Measurements from ENCODE around the gene PCDH17. TPM values are rescaled to one million over a fixed set of nuclear protein-coding genes. Genes with fewer than 3 reads are reported as not detected.

The PCDH17 gene
- total and polyA plus RNA-seq, 2 experiments from 2014 or later: 3.2 to 10.3 TPM

DNA sequence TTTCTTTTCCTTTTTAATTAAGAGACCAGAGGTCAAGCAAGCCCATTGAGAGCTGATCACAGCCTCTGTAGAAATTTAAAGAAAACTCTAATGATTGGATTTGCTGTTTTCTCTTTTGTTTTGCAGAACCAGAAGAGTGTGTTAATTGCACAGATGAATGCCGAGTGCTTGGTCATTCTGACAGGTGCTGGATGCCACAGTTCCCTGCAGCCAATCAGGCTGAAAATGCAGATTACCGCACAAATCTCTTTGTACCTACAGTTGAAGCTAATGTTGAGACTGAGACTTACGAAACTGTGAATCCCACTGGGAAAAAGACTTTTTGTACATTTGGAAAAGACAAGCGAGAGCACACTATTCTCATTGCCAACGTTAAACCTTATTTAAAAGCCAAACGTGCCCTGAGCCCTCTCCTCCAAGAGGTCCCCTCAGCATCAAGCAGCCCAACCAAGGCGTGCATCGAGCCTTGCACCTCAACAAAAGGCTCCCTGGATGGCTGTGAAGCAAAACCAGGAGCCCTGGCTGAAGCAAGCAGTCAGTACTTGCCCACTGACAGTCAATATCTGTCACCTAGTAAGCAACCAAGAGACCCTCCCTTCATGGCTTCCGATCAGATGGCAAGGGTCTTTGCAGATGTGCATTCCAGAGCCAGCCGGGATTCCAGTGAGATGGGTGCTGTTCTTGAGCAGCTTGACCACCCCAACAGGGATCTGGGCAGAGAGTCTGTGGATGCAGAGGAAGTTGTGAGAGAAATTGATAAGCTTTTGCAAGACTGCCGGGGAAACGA is 93.1 kb downstream of the PCDH17 start:
- Histone ChIP-seq H3K4me1 (ENCODE audit: insufficient read depth) (no peaks in the 10 kb centered on the region), H3K79me2 (no peaks in the 10 kb centered on the region), H3K36me3 (replicated peaks; ENCODE audit: insufficient read depth, low read depth) (no peaks in the 10 kb centered on the region), H3K9me2 (replicated peaks; ENCODE audit: insufficient read depth) (no peaks in the 10 kb centered on the region), H3K4me3 (no peak overlapping the region), H3K4me2 (no peak overlapping the region), H3K9me3 (ENCODE audit: low read depth) (no peaks in the 10 kb centered on the region), H3K27ac (no peak overlapping the region), H2AFZ (no peak overlapping the region), H4K20me1 (ENCODE audit: insufficient read depth, poor library complexity, severe bottlenecking) (no peaks in the 10 kb centered on the region), H3K27me3 (no peaks in the 10 kb centered on the region)
- no peak for DNase-seq (ENCODE audit: low spot score)
- 77% methylated on average over 12 of the region's 12 CpGs for WGBS (ENCODE audit: low lambda C conversion rate, missing lambda C conversion rate)
- TF ChIP-seq CTCF (IDR thresholded peaks at IDR 0.05; ENCODE audit: poor library complexity): no peak
- no peak for TF ChIP-seq EZH2 (IDR thresholded peaks at IDR 0.05; ENCODE audit: borderline replicate concordance)
- no peak for TF ChIP-seq EZH2phosphoT487 (IDR thresholded peaks at IDR 0.05; ENCODE audit: low read depth, severe bottlenecking, unreplicated experiment)

DNA sequence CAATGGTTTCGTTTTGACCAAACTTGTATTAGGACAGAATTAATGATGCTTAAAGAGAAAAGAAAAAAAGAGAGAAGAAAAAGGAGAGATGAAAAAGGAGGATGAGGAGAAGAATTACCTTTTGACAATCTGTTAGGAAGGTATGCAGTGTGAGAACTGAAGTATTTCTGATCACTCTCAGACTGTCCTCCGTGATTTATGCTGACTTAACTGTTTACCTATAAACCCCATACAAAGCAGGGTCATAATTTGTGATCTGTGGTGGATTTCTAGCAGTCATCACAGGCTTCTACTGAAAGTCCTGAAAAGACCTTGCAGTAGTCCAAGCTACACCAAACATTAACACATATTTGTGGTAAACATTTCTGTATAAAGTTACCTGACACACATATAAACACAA is 93.9 kb downstream of the PCDH17 start:
- H3K79me2 ChIP-seq: no peaks in the 10 kb centered on the region
- WGBS (ENCODE audit: low lambda C conversion rate, missing lambda C conversion rate): 51% methylated on average over 2 of the region's 2 CpGs
- no peaks in the 10 kb centered on the region for H3K4me1 ChIP-seq (ENCODE audit: insufficient read depth)
- no peaks in the 10 kb centered on the region for H3K27me3 ChIP-seq
- no peaks in the 10 kb centered on the region for H3K9me3 ChIP-seq (ENCODE audit: low read depth)
- no peak overlapping the region for H3K27ac ChIP-seq
- TF ChIP-seq EZH2phosphoT487 (IDR thresholded peaks at IDR 0.05; ENCODE audit: low read depth, severe bottlenecking, unreplicated experiment): no peak
- TF ChIP-seq CTCF (IDR thresholded peaks at IDR 0.05; ENCODE audit: poor library complexity): no peak
- TF ChIP-seq EZH2 (IDR thresholded peaks at IDR 0.05; ENCODE audit: borderline replicate concordance): no peak
- H3K4me2 ChIP-seq: no peak overlapping the region
- no peaks in the 10 kb centered on the region for H3K36me3 ChIP-seq (replicated peaks; ENCODE audit: insufficient read depth, low read depth)
- no peaks in the 10 kb centered on the region for H3K9me2 ChIP-seq (replicated peaks; ENCODE audit: insufficient read depth)
- DNase-seq (ENCODE audit: low spot score): no peak
- no peak overlapping the region for H2AFZ ChIP-seq
- no peak overlapping the region for H3K4me3 ChIP-seq
- H4K20me1 ChIP-seq (ENCODE audit: insufficient read depth, poor library complexity, severe bottlenecking): no peaks in the 10 kb centered on the region

DNA sequence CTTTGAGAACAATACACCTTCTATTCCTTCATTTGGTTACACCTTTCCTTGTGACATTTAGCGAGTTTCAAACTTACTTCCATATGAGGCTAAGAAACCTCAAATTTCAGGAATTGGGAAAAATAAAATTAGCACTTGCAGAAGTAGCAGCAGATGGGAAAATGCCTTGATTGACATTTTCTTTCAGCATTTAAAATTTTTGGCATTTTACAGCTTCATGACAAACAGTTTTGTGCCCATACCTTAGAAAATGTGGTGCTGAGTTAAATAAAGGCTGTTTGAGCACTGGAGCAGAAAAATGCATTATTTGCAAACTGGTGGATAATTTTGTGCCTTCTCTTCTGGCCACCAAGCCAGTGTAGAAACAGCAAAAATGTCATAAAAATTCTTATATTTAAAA is 95.4 kb downstream of the PCDH17 start:
- no peaks in the 10 kb centered on the region for H3K9me2 ChIP-seq (replicated peaks; ENCODE audit: insufficient read depth)
- no peaks in the 10 kb centered on the region for H3K4me1 ChIP-seq (ENCODE audit: insufficient read depth)
- no peaks in the 10 kb centered on the region for H3K79me2 ChIP-seq
- 100% methylated on average over 1 of the region's 1 CpG for WGBS (ENCODE audit: low lambda C conversion rate, missing lambda C conversion rate)
- H4K20me1 ChIP-seq (ENCODE audit: insufficient read depth, poor library complexity, severe bottlenecking): no peaks in the 10 kb centered on the region
- TF ChIP-seq EZH2phosphoT487 (IDR thresholded peaks at IDR 0.05; ENCODE audit: low read depth, severe bottlenecking, unreplicated experiment) (no peak), CTCF (IDR thresholded peaks at IDR 0.05; ENCODE audit: poor library complexity) (no peak), EZH2 (IDR thresholded peaks at IDR 0.05; ENCODE audit: borderline replicate concordance) (no peak)
- DNase-seq (ENCODE audit: low spot score): no peak
- H3K27ac ChIP-seq: no peak overlapping the region
- H3K4me3 ChIP-seq: no peak overlapping the region
- no peak overlapping the region for H3K4me2 ChIP-seq
- H3K36me3 ChIP-seq (replicated peaks; ENCODE audit: insufficient read depth, low read depth): no peaks in the 10 kb centered on the region
- H3K9me3 ChIP-seq (ENCODE audit: low read depth): no peaks in the 10 kb centered on the region
- no peak overlapping the region for H2AFZ ChIP-seq
- no peaks in the 10 kb centered on the region for H3K27me3 ChIP-seq
